Measurements from ENCODE around the gene ZNF324B.

ZNF324B gene

DNA sequence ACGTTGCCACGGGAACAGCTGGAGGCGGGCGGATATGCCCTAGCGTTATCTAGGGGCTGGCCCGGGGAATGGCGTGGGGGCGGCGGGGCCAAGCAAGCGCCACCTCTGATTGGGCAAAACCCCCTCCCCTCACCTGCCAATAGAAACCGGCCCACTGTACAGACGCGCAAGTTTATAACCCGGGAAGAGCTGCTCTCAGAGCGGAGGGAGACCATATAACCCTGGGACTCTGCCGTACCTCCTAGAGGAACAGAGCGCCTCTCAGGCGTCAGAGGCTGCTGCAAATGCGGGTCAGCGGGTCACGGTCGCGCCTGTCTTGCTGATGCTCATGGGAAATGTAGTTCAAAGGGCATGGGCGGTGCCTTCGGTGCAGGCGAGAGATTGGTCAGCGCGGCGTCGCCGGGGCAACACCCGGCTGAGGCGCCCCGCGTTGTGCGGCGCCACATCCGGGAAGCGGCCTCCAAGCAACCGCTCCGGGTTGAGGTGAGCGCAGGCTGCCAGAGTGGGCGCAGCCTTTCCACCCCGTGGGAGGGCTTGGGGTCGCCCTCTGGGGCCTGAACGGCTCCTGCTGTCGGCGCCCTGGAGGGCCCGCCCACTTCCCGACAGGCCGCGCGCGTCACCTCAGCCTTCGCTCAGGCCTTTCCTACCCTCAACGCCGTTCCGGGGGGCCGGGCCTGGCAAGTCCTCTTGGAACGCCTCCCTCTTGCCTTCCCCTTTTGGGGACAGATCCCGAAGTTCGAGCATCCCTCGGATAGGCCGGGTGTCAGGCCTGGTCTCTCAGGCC is 24.5 kb downstream of the ZNF324B start, which contains the start of gene ZNF446 (continued):
- TF ChIP-seq, protein P1, sequence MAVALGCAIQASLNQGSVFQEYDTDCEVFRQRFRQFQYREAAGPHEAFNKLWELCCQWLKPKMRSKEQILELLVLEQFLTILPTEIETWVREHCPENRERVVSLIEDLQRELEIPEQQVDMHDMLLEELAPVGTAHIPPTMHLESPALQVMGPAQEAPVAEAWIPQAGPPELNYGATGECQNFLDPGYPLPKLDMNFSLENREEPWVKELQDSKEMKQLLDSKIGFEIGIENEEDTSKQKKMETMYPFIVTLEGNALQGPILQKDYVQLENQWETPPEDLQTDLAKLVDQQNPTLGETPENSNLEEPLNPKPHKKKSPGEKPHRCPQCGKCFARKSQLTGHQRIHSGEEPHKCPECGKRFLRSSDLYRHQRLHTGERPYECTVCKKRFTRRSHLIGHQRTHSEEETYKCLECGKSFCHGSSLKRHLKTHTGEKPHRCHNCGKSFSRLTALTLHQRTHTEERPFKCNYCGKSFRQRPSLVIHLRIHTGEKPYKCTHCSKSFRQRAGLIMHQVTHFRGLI (tag by site-specific recombination; IDR thresholded peaks at IDR 0.05): peak; percentile 66
- peak; percentile 71; the same call in 1 of the 2 replicates for TF ChIP-seq ZNF837 (tag by site-specific recombination; IDR thresholded peaks at IDR 0.05)
- TF ChIP-seq, protein P2, sequence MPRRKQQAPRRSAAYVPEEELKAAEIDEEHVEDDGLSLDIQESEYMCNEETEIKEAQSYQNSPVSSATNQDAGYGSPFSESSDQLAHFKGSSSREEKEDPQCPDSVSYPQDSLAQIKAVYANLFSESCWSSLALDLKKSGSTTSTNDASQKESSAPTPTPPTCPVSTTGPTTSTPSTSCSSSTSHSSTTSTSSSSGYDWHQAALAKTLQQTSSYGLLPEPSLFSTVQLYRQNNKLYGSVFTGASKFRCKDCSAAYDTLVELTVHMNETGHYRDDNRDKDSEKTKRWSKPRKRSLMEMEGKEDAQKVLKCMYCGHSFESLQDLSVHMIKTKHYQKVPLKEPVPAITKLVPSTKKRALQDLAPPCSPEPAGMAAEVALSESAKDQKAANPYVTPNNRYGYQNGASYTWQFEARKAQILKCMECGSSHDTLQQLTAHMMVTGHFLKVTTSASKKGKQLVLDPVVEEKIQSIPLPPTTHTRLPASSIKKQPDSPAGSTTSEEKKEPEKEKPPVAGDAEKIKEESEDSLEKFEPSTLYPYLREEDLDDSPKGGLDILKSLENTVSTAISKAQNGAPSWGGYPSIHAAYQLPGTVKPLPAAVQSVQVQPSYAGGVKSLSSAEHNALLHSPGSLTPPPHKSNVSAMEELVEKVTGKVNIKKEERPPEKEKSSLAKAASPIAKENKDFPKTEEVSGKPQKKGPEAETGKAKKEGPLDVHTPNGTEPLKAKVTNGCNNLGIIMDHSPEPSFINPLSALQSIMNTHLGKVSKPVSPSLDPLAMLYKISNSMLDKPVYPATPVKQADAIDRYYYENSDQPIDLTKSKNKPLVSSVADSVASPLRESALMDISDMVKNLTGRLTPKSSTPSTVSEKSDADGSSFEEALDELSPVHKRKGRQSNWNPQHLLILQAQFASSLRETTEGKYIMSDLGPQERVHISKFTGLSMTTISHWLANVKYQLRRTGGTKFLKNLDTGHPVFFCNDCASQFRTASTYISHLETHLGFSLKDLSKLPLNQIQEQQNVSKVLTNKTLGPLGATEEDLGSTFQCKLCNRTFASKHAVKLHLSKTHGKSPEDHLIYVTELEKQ (tag by site-specific recombination; IDR thresholded peaks at IDR 0.05; ENCODE audit: borderline replicate concordance): no peak
- TF ChIP-seq ZBTB8A (tag by site-specific recombination; IDR thresholded peaks at IDR 0.05): peak; percentile 97
- no peak; the same call in none of the 2 replicates for TF ChIP-seq ZNF843 (tag by site-specific recombination; IDR thresholded peaks at IDR 0.05)
- TF ChIP-seq SP2 (tag by site-specific recombination; IDR thresholded peaks at IDR 0.05): peak; percentile 80
- TF ChIP-seq, protein P3, sequence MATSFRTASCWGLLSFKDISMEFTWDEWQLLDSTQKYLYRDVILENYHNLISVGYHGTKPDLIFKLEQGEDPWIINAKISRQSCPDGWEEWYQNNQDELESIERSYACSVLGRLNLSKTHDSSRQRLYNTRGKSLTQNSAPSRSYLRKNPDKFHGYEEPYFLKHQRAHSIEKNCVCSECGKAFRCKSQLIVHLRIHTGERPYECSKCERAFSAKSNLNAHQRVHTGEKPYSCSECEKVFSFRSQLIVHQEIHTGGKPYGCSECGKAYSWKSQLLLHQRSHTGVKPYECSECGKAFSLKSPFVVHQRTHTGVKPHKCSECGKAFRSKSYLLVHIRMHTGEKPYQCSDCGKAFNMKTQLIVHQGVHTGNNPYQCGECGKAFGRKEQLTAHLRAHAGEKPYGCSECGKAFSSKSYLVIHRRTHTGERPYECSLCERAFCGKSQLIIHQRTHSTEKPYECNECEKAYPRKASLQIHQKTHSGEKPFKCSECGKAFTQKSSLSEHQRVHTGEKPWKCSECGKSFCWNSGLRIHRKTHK (tag by site-specific recombination; IDR thresholded peaks at IDR 0.05): no peak
- no peak for TF ChIP-seq ZNF654 (tag by site-specific recombination; IDR thresholded peaks at IDR 0.05; ENCODE audit: low read depth)
- TF ChIP-seq ZNF184 (tag by site-specific recombination; IDR thresholded peaks at IDR 0.05): no peak
- TF ChIP-seq ZFP3 (tag by site-specific recombination; IDR thresholded peaks at IDR 0.05; ENCODE audit: low read depth): no peak
- TF ChIP-seq GLI2 (tag by site-specific recombination; IDR thresholded peaks at IDR 0.05; ENCODE audit: borderline replicate concordance, low read depth): no peak
- TF ChIP-seq ZNF214 (tag by site-specific recombination; IDR thresholded peaks at IDR 0.05; ENCODE audit: borderline replicate concordance): no peak
- TF ChIP-seq ZSCAN23 (tag by site-specific recombination; IDR thresholded peaks at IDR 0.05): no peak
- peak; percentile 30; the same call in 1 of the 2 replicates for TF ChIP-seq ZSCAN30 (tag by site-specific recombination; IDR thresholded peaks at IDR 0.05)
- TF ChIP-seq ZFP37 (tag by site-specific recombination; IDR thresholded peaks at IDR 0.05): no peak; the same call in none of the 2 replicates
- no peak for TF ChIP-seq WT1 (tag by site-specific recombination; IDR thresholded peaks at IDR 0.05)
- TF ChIP-seq, protein P4, sequence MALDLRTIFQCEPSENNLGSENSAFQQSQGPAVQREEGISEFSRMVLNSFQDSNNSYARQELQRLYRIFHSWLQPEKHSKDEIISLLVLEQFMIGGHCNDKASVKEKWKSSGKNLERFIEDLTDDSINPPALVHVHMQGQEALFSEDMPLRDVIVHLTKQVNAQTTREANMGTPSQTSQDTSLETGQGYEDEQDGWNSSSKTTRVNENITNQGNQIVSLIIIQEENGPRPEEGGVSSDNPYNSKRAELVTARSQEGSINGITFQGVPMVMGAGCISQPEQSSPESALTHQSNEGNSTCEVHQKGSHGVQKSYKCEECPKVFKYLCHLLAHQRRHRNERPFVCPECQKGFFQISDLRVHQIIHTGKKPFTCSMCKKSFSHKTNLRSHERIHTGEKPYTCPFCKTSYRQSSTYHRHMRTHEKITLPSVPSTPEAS (tag by site-specific recombination; IDR thresholded peaks at IDR 0.05): no peak
- no peak for TF ChIP-seq TRIM28 (IDR thresholded peaks at IDR 0.05; ENCODE audit: borderline replicate concordance, low read length)
- TF ChIP-seq, protein P5, sequence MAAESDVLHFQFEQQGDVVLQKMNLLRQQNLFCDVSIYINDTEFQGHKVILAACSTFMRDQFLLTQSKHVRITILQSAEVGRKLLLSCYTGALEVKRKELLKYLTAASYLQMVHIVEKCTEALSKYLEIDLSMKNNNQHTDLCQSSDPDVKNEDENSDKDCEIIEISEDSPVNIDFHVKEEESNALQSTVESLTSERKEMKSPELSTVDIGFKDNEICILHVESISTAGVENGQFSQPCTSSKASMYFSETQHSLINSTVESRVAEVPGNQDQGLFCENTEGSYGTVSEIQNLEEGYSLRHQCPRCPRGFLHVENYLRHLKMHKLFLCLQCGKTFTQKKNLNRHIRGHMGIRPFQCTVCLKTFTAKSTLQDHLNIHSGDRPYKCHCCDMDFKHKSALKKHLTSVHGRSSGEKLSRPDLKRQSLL (tag by site-specific recombination; IDR thresholded peaks at IDR 0.05): peak; percentile 49; the same call in 1 of the 2 replicates
- TF ChIP-seq, protein P6, sequence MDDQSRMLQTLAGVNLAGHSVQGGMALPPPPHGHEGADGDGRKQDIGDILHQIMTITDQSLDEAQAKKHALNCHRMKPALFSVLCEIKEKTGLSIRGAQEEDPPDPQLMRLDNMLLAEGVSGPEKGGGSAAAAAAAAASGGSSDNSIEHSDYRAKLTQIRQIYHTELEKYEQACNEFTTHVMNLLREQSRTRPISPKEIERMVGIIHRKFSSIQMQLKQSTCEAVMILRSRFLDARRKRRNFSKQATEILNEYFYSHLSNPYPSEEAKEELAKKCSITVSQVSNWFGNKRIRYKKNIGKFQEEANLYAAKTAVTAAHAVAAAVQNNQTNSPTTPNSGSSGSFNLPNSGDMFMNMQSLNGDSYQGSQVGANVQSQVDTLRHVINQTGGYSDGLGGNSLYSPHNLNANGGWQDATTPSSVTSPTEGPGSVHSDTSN (CRISPR knock-in tag; IDR thresholded peaks at IDR 0.05): 0 out of 2 replicates have a peak, but pooled peaks have one; percentile 12
- TF ChIP-seq ZNF664 (tag by site-specific recombination; IDR thresholded peaks at IDR 0.05): no peak
- TF ChIP-seq ZNF133 (tag by site-specific recombination; IDR thresholded peaks at IDR 0.05): no peak
- TF ChIP-seq, protein P7, sequence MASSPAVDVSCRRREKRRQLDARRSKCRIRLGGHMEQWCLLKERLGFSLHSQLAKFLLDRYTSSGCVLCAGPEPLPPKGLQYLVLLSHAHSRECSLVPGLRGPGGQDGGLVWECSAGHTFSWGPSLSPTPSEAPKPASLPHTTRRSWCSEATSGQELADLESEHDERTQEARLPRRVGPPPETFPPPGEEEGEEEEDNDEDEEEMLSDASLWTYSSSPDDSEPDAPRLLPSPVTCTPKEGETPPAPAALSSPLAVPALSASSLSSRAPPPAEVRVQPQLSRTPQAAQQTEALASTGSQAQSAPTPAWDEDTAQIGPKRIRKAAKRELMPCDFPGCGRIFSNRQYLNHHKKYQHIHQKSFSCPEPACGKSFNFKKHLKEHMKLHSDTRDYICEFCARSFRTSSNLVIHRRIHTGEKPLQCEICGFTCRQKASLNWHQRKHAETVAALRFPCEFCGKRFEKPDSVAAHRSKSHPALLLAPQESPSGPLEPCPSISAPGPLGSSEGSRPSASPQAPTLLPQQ (tag by site-specific recombination; IDR thresholded peaks at IDR 0.05): peak; percentile 46
- TF ChIP-seq HOXD13 (CRISPR knock-in tag; IDR thresholded peaks at IDR 0.05; ENCODE audit: borderline replicate concordance): no peak
- no peak for TF ChIP-seq ZNF433 (tag by site-specific recombination; IDR thresholded peaks at IDR 0.05; ENCODE audit: low read depth)
- no peak; the same call in 1 of the 2 replicates for TF ChIP-seq ZNF394 (tag by site-specific recombination; IDR thresholded peaks at IDR 0.05; ENCODE audit: borderline replicate concordance)

All from HEK293 (cell line).